HG02943 (cell line): ENCODE results near the gene MYO5A.

Experiments
- ATAC-seq: cut with Tn5 transposase; IDR thresholded peaks from one replicate; pipeline ENCODE4 v1.9.1; 2021; ENCODE audit warnings: mild to moderate bottlenecking, low read depth, moderate library complexity; ENCODE audit not compliant: unreplicated experiment

The MYO5A gene

GRCh38 chr15:52278135-52278534 is 250.5 kb downstream of the MYO5A start:
- no peak for ATAC-seq

- no peak for ATAC-seq
These were observed 251.1 kb downstream of the MYO5A start for GRCh38 chr15:52277575-52277974.

GRCh38 chr15:52276256-52276770 is 252.4 kb downstream of the MYO5A start:
- no peak for ATAC-seq

GRCh38 chr15:52263563-52264282 is 265.0 kb downstream of the MYO5A start:
- no peak for ATAC-seq

- no peak for ATAC-seq
These were observed 266.3 kb downstream of the MYO5A start for GRCh38 chr15:52262364-52262763.

- ATAC-seq: peak; percentile 99
These were observed 267.0 kb downstream of the MYO5A start for GRCh38 chr15:52261498-52262242.

- ATAC-seq: no peak
These were observed 267.7 kb downstream of the MYO5A start for GRCh38 chr15:52261026-52261425.

- ATAC-seq: no peak
These were observed 269.2 kb downstream of the MYO5A start for GRCh38 chr15:52259503-52259902.

GRCh38 chr15:52258461-52258860 is 270.2 kb downstream of the MYO5A start:
- no peak for ATAC-seq

GRCh38 chr15:52257734-52258062 is 271.0 kb downstream of the MYO5A start:
- no peak for ATAC-seq
